ENCODE data around the gene TBCD.

DNA sequence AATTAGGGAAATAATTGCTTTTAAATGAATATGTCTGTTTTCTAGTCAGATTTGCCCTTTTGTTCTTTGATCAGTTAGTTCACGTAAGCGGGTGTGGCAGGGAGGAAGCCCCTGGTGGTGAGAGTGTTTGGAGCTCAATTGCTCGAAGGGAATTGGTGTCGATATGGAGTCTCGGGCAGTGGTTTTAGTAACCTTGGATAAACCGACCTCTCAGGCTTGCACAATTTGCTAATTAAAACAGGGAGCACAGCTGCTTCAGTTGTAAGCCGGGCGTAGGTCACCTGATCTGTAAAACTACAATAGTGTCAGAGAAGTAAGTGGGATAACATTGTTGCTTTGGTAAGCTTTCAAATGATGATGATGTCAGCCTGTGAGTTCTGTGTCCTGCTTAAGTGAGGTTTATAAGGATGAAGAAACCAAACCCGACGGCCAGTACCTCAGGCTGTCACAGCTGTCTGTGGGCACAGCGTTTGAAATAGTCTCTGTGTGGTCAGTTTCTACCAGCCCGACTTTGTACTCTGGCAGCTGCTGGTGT is 85.0 kb downstream of the TBCD start:
- TF ChIP-seq, protein P1, sequence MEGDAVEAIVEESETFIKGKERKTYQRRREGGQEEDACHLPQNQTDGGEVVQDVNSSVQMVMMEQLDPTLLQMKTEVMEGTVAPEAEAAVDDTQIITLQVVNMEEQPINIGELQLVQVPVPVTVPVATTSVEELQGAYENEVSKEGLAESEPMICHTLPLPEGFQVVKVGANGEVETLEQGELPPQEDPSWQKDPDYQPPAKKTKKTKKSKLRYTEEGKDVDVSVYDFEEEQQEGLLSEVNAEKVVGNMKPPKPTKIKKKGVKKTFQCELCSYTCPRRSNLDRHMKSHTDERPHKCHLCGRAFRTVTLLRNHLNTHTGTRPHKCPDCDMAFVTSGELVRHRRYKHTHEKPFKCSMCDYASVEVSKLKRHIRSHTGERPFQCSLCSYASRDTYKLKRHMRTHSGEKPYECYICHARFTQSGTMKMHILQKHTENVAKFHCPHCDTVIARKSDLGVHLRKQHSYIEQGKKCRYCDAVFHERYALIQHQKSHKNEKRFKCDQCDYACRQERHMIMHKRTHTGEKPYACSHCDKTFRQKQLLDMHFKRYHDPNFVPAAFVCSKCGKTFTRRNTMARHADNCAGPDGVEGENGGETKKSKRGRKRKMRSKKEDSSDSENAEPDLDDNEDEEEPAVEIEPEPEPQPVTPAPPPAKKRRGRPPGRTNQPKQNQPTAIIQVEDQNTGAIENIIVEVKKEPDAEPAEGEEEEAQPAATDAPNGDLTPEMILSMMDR (IDR thresholded peaks at IDR 0.05; ENCODE audit: low read depth, low read length): no peak
- TF ChIP-seq POLR2A (IDR thresholded peaks at IDR 0.05; ENCODE audit: extremely low read depth, insufficient read length) (no peak), MYC (IDR thresholded peaks at IDR 0.05; ENCODE audit: low read depth, low read length) (no peak)
- TF ChIP-seq, protein P2, sequence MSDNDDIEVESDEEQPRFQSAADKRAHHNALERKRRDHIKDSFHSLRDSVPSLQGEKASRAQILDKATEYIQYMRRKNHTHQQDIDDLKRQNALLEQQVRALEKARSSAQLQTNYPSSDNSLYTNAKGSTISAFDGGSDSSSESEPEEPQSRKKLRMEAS (IDR thresholded peaks at IDR 0.05; ENCODE audit: low read depth, low read length): no peak

All from NB4 (cell line).